Prostate gland (tissue), 2 donors: ENCODE data around the gene AGK. TPM values are rescaled to one million over a fixed set of nuclear protein-coding genes. Genes with fewer than 3 reads are reported as not detected.

Source experiments
- DNase-seq: peaks from one replicate; pipeline ENCODE4 v3.0.0-alpha.2; 2019; ENCODE audit warnings: low spot score
- H3K27ac ChIP-seq, 2 donors: fragments of 200-600 bp; sonication (generic); 2 replicates each; pipeline ENCODE4 v1.5.1; 2017 to 2019
- H3K27me3 ChIP-seq: fragments of 200-600 bp; sonication (generic); replicated peaks from 2 replicates; pipeline ENCODE4 v1.5.1; 2019; ENCODE audit not compliant: insufficient read depth
- H3K36me3 ChIP-seq, 2 donors: fragments of 200-600 bp; sonication (generic); 1 replicate in 1 of 2; 2 replicates in 1 of 2; pipeline versions ENCODE4 v1.5.1 to v1.8.1; 2017 to 2019
- H3K4me1 ChIP-seq: fragments of 200-600 bp; sonication (generic); replicated peaks from 2 replicates; pipeline ENCODE4 v1.5.1; 2019
- H3K4me3 ChIP-seq, 2 donors: fragments of 200-600 bp; sonication (generic); 2 replicates each; pipeline ENCODE4 v1.5.1; 2017 to 2019
- H3K9me3 ChIP-seq: fragments of 200-600 bp; sonication (generic); 2 replicates; pipeline ENCODE4 v1.5.1; 2017
- CTCF ChIP-seq, 4 experiments: fragments of 200-600 bp in 2 of 4; fragments of 450-650 bp in 2 of 4; sonication (generic) in 2 of 4; IDR thresholded peaks; 1 replicate in 3 of 4; 2 replicates in 1 of 4; pipeline ENCODE4 v1.5.1; 2016 to 2019; ENCODE audit warnings: antibody characterized with exemption in 4 of 4, mild to moderate bottlenecking in 2 of 4, moderate library complexity in 2 of 4
- POLR2A ChIP-seq: fragments of 450-650 bp; IDR thresholded peaks from one replicate; pipeline ENCODE4 v1.6.1; 2016; ENCODE audit warnings: antibody characterized with exemption, mild to moderate bottlenecking
- POLR2AphosphoS5 ChIP-seq: sonication (generic); formaldehyde crosslinking; IDR thresholded peaks from one replicate; pipeline ENCODE4 v1.6.1; 2017; ENCODE audit warnings: antibody characterized with exemption
- WGBS: methylation state at CpG from one replicate; pipeline ENCODE4 v1.1.5; 2018; 5-methylcytosine and 5-hydroxymethylcytosine counted together
- intact Hi-C: fragments of 100-400 bp; cut with DNase I; formaldehyde crosslinking; loops from one replicate; pipeline ENCODE4 v1.14.2; 2022
- total RNA-seq, 2 donors: library from RNA; depleted of rRNA; stranded (reverse); fragments of >200 nt; gene quantifications; one replicate each; pipeline ENCODE4 v1.1.0, GENCODE V29; 2016

AGK gene
- total RNA-seq, 2 donors from 2014 or later, result 19.4 to 26.7 TPM

DNA sequence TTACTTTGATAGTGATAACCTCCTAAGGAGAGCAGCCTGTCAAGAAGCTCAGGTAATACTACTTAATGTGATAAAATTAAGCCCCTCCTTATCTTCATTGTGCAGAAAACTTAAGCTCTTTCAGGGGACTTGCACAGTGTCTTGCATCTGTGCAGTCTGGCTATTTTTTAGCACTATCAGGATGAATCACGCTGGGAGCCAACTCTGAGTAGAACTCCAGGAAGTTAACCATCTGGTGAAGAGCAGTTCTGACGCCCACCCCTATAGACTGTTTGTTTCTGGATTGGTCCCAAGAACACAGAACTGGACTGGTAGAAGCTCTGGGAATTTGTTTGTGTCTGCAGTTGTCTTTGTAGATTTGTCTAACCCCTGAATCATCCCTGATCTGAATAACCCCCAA, 41.9 kb downstream of the AGK start:
- H3K4me3 ChIP-seq, result no peak overlapping the region
- no peaks in the 10 kb centered on the region for H3K4me1 ChIP-seq
- TF ChIP-seq POLR2A (no peak), POLR2AphosphoS5 (no peak), CTCF (IDR thresholded peaks at IDR 0.05) (no peak)
- intact Hi-C loops, result no loop called here
- no peaks in the 10 kb centered on the region for H3K9me3 ChIP-seq
- DNase-seq, result no peak
- WGBS, result 31% methylated on average over 2 of the region's 2 CpGs
- no peaks in the 10 kb centered on the region for H3K36me3 ChIP-seq
- no peaks in the 10 kb centered on the region for H3K27me3 ChIP-seq
- H3K27ac ChIP-seq, result no peak overlapping the region

GRCh38 chr7:141597966-141598365, 46.8 kb downstream of the AGK start:
- Histone ChIP-seq H3K4me3 (no peak overlapping the region), H3K9me3 (no peaks in the 10 kb centered on the region), H3K27me3 (no peaks in the 10 kb centered on the region), H3K4me1 (no peaks in the 10 kb centered on the region), H3K36me3 (no peaks in the 10 kb centered on the region), H3K27ac (no peak overlapping the region)
- intact Hi-C loops, result no loop called here
- no peak for DNase-seq
- TF ChIP-seq CTCF (IDR thresholded peaks at IDR 0.05), result no peak
- TF ChIP-seq POLR2AphosphoS5, result no peak
- 94% methylated on average over 2 of the region's 2 CpGs for WGBS

DNA sequence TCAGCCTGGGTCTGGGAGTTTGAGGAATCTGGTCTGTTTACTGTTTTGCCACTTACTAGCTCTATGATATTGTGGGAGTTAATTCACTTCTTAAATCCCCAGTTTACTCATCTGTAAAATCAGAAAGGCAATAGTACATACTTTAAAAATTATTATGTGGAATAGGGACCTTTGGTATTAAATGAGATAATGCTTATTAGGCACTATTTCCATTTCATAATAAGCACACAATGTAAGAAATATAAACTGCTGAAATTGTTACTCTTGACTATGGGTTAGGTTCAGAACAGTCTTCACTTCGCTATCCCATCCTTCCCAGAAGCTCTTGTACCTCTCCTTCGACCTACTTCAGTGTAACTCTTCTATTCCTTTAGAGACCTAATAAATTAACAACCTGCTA, 47.2 kb downstream of the AGK start:
- TF ChIP-seq POLR2A (no peak), CTCF (IDR thresholded peaks at IDR 0.05) (no peak), POLR2AphosphoS5 (no peak)
- no peaks in the 10 kb centered on the region for H3K27me3 ChIP-seq
- H3K9me3 ChIP-seq, result no peaks in the 10 kb centered on the region
- no peaks in the 10 kb centered on the region for H3K4me1 ChIP-seq
- no peak for DNase-seq
- no peak overlapping the region for H3K4me3 ChIP-seq
- intact Hi-C loops, result no loop called here
- 96% methylated on average over 2 of the region's 2 CpGs for WGBS
- H3K27ac ChIP-seq, result no peak overlapping the region
- no peaks in the 10 kb centered on the region for H3K36me3 ChIP-seq

GRCh38 chr7:141600168-141601006, 49.2 kb downstream of the AGK start:
- DNase-seq, result no peak
- intact Hi-C loops, result no loop called here
- TF ChIP-seq CTCF (IDR thresholded peaks at IDR 0.05), result no peak
- TF ChIP-seq POLR2AphosphoS5, result no peak
- TF ChIP-seq POLR2A, result no peak
- Histone ChIP-seq H3K27me3 (no peaks in the 10 kb centered on the region), H3K9me3 (no peaks in the 10 kb centered on the region), H3K27ac (no peak overlapping the region), H3K36me3 (no peaks in the 10 kb centered on the region), H3K4me1 (no peaks in the 10 kb centered on the region), H3K4me3 (no peak overlapping the region)
- 94% methylated on average over 4 of the region's 4 CpGs for WGBS

- no peaks in the 10 kb centered on the region for H3K9me3 ChIP-seq
- 90% methylated on average over 3 of the region's 3 CpGs for WGBS
- H3K4me1 ChIP-seq, result no peaks in the 10 kb centered on the region
- DNase-seq, result no peak
- no peaks in the 10 kb centered on the region for H3K27me3 ChIP-seq
- no peaks in the 10 kb centered on the region for H3K36me3 ChIP-seq
- intact Hi-C loops, result no loop called here
- no peak overlapping the region for H3K27ac ChIP-seq
- no peak for TF ChIP-seq POLR2A
- no peak for TF ChIP-seq POLR2AphosphoS5
- TF ChIP-seq CTCF (IDR thresholded peaks at IDR 0.05), result no peak
- H3K4me3 ChIP-seq, result no peak overlapping the region
Observed at GRCh38 chr7:141609576-141609975, 58.4 kb downstream of the AGK start.
